A673 (cell line): ENCODE measurements around the gene GRAP2.

Experiments
- EZH2 ChIP-seq: fragments of 200-600 bp; sonication (generic); IDR thresholded peaks from 2 replicates; pipeline ENCODE4 v1.6.1; 2017; ENCODE audit warnings: borderline replicate concordance, low read depth, mild to moderate bottlenecking, mixed read lengths, antibody characterized with exemption, low read length; ENCODE audit not compliant: poor library complexity, severe bottlenecking
- TF ChIP-seq, protein P1 (sequence below): fragments of 300-800, 200-600 bp; sonication (generic); conservative IDR thresholded peaks from 2 replicates; pipeline ENCODE4 v1.5.1; 2017; ENCODE audit warnings: low read depth, mild to moderate bottlenecking, antibody characterized with exemption, low read length, moderate library complexity, mixed read lengths

DNA sequence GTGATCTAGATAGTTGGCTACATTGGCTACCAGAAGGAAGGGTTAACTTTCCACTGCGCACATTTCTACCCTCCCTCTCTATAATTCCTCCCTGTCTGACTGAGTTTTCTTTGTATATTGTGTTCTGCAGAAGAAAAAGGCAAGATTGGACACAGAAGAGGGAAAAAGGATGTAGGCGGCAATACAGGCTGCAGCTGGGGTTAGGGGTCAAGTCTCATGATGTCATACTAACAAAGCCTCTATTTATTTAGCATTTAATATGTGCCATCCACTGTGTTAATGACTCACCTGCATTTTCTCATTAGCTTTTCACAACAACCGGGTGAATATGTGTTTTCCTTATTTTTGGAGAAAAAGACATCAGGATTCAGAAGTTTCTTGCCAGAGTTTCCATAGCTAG lies 95.8 kb downstream of the GRAP2 start:
- TF ChIP-seq, protein P1, sequence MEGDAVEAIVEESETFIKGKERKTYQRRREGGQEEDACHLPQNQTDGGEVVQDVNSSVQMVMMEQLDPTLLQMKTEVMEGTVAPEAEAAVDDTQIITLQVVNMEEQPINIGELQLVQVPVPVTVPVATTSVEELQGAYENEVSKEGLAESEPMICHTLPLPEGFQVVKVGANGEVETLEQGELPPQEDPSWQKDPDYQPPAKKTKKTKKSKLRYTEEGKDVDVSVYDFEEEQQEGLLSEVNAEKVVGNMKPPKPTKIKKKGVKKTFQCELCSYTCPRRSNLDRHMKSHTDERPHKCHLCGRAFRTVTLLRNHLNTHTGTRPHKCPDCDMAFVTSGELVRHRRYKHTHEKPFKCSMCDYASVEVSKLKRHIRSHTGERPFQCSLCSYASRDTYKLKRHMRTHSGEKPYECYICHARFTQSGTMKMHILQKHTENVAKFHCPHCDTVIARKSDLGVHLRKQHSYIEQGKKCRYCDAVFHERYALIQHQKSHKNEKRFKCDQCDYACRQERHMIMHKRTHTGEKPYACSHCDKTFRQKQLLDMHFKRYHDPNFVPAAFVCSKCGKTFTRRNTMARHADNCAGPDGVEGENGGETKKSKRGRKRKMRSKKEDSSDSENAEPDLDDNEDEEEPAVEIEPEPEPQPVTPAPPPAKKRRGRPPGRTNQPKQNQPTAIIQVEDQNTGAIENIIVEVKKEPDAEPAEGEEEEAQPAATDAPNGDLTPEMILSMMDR = no peak
- no peak for TF ChIP-seq EZH2
